Upper lobe of left lung (tissue), 6 donors: ENCODE measurements around the gene RASAL1. TPM values are rescaled to one million over a fixed set of nuclear protein-coding genes. Genes with fewer than 3 reads are reported as not detected.

Experiments used
- ATAC-seq, 2 donors: fragments of 200-7000 bp; cut with Tn5 transposase; one replicate each; pipeline ENCODE4 v1.9.1; 2022; ENCODE audit warnings: mild to moderate bottlenecking in 2 of 2, moderate library complexity in 2 of 2; ENCODE audit not compliant: low FRiP score in 2 of 2
- DNase-seq, 2 donors: peaks; one replicate each; pipeline ENCODE4 v3.0.0-alpha.2; 2019 to 2020
- H3K27ac ChIP-seq, 4 donors: fragments of 200-600 bp; sonication (generic); one replicate each; pipeline ENCODE4 v1.5.1; 2016 to 2019
- H3K27me3 ChIP-seq, 4 donors: fragments of 200-600 bp; sonication (generic); one replicate each; pipeline ENCODE4 v1.5.1; 2017 to 2019
- H3K36me3 ChIP-seq, 4 donors: fragments of 200-600 bp; sonication (generic); one replicate each; pipeline ENCODE4 v1.5.1; 2016 to 2019
- H3K4me1 ChIP-seq, 4 donors: fragments of 200-600 bp; sonication (generic); one replicate each; pipeline ENCODE4 v1.5.1; 2018 to 2019
- H3K4me3 ChIP-seq, 4 donors: fragments of 200-600 bp; sonication (generic); one replicate each; pipeline ENCODE4 v1.5.1; 2017 to 2019; ENCODE audit warnings: mild to moderate bottlenecking in 2 of 4, moderate library complexity in 1 of 4
- H3K9me3 ChIP-seq, 4 donors: fragments of 200-600 bp; sonication (generic); one replicate each; pipeline ENCODE4 v1.5.1; 2018 to 2019
- EP300 ChIP-seq, 4 donors: sonication (generic); formaldehyde crosslinking; IDR thresholded peaks; one replicate each; pipeline ENCODE4 v1.5.1; 2017; ENCODE audit warnings: antibody characterized with exemption in 4 of 4, control low read depth in 2 of 4
- POLR2A ChIP-seq, 4 donors: fragments of 450-650 bp; IDR thresholded peaks; one replicate each; pipeline ENCODE4 v1.5.1; 2016 to 2017; ENCODE audit warnings: antibody characterized with exemption in 4 of 4, mild to moderate bottlenecking in 2 of 4
- POLR2AphosphoS5 ChIP-seq, 2 donors: sonication (generic); formaldehyde crosslinking; IDR thresholded peaks; one replicate each; pipeline ENCODE4 v1.5.1; 2017; ENCODE audit warnings: antibody characterized with exemption in 2 of 2
- WGBS, 2 donors: methylation state at CpG; one replicate each; pipeline ENCODE4 v1.1.5; 2017 to 2018; 5-methylcytosine and 5-hydroxymethylcytosine counted together
- small RNA-seq, 4 donors: library from RNA; depleted of rRNA; stranded (forward); fragments of <200 nt; gene quantifications; one replicate each; pipeline ENCODE3, GENCODE V24; 2016
- total RNA-seq, 6 donors: library from RNA; depleted of rRNA in 4 of 6; stranded (reverse); fragments of >200 nt in 4 of 6; gene quantifications; one replicate each; pipeline versions ENCODE4 v1.1.0 to v1.2.1, GENCODE V29; 2016 to 2021
- TF ChIP-seq, protein P1 (sequence below), 6 experiments: fragments of 450-650 bp in 4 of 6; fragments of 200-600 bp in 2 of 6; sonication (generic) in 2 of 6; IDR thresholded peaks; one replicate each; pipeline ENCODE4 v1.5.1; 2016 to 2019; ENCODE audit warnings: antibody characterized with exemption in 6 of 6
- donor health status: DM: no; HTN: no; CAD: no; lungs with moderate emphysema.
- donor health status: DM: no; HTN: yes; CAD: no; lungs with severe emphysema.

The RASAL1 gene
- total RNA-seq, 6 donors from 2014 or later = 0.27 to 4.2 (median 0.60) TPM; not detected in 3

DNA sequence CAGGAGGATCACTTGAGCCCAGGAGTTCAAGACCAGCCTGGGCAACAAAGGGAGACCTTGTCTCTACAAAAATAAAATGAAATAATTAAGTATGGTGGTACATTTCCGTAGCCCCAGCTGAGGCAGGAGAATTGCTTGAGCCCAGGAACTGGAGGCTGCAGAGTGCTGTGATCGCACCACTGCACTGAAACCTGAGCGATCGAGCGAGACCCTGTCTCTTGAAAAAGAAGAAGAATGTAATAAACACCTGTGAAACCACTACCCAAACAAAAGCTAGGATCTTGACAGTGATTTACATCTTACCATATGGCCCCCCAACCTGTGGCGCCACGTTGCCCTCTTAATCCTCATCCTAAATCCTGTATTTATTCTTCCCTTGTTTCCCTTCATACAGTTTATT, 84.8 kb downstream of the RASAL1 start:
- WGBS, 2 donors = 90% methylated on average over 7 of the region's 7 CpGs
- DNase-seq (no peak), ATAC-seq (no peak)
- Histone ChIP-seq H3K27me3 (peaks cover 0 to 5% (median 1%) of the 10 kb centered on the region in 4 donors), H3K36me3 (no peaks in the 10 kb centered on the region), H3K4me3 (no peak overlapping the region), H3K27ac (no peak overlapping the region), H3K4me1 (no peaks in the 10 kb centered on the region), H3K9me3 (no peaks in the 10 kb centered on the region)
- TF ChIP-seq POLR2A (IDR thresholded peaks at IDR 0.05) = no peak
- TF ChIP-seq POLR2AphosphoS5 (IDR thresholded peaks at IDR 0.05) = no peak
- TF ChIP-seq, protein P1, sequence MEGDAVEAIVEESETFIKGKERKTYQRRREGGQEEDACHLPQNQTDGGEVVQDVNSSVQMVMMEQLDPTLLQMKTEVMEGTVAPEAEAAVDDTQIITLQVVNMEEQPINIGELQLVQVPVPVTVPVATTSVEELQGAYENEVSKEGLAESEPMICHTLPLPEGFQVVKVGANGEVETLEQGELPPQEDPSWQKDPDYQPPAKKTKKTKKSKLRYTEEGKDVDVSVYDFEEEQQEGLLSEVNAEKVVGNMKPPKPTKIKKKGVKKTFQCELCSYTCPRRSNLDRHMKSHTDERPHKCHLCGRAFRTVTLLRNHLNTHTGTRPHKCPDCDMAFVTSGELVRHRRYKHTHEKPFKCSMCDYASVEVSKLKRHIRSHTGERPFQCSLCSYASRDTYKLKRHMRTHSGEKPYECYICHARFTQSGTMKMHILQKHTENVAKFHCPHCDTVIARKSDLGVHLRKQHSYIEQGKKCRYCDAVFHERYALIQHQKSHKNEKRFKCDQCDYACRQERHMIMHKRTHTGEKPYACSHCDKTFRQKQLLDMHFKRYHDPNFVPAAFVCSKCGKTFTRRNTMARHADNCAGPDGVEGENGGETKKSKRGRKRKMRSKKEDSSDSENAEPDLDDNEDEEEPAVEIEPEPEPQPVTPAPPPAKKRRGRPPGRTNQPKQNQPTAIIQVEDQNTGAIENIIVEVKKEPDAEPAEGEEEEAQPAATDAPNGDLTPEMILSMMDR (IDR thresholded peaks at IDR 0.05) = no peak

DNA sequence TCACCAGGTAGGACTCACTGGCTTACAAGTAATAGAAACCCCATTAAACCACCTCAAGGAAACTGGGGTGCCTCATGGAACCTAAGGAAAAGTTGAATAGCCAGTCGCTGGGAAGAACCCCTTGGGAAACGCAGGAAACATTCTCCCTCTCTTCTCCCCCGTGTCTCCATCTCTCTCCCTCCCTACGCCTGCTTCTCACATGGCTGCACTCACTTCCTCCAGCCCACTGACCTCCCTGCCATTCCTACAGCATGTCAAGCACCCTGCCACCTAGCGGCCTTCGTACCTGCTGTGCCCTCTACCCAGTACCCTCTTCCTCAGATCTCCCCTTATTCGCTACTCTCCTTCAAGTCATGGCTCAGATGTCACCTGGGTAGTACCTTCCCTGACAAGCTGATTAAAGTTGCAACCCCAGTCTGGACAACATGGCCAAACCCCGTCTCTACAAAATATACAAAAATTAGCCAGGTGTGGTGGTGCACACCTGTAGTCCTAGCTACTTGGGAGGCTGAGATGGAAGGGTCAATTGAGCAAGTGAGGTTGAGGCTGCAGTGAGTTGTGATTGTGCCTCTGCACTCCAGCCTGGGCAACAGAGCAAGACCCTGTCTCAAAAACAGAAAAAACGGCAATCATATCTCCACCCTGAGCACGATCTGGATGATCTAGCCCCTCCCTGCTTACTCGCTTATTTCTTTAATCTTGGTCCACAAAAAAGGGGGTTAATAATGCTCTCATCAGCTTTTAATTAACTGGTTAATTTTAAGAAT, 85.4 kb downstream of the RASAL1 start:
- Histone ChIP-seq H3K27me3 (no peaks in the 10 kb centered on the region), H3K9me3 (no peaks in the 10 kb centered on the region), H3K27ac (no peak overlapping the region), H3K36me3 (no peaks in the 10 kb centered on the region), H3K4me1 (no peaks in the 10 kb centered on the region), H3K4me3 (no peak overlapping the region)
- ATAC-seq (peak in 1 of 2 donors; percentile 23), DNase-seq (no peak)
- 54 to 60% methylated on average over 11 of the region's 11 CpGs for WGBS, 2 donors
- TF ChIP-seq POLR2AphosphoS5 (IDR thresholded peaks at IDR 0.05) (no peak), POLR2A (IDR thresholded peaks at IDR 0.05) (no peak), EP300 (IDR thresholded peaks at IDR 0.05) (no peak)
- TF ChIP-seq, protein P1 (IDR thresholded peaks at IDR 0.05) = no peak

Small RNAs within 50 kb of the gene (small RNA-seq; reads per million reads assigned to genes)
- gene MIR7106 (0 reads per million in 4 donors), gene RF00019 (0 reads per million in 4 donors)

Other genes starting within 250 kb of the RASAL1 start
- 10 to 100 TPM; 20.1 to 70.6 (median 44.0) TPM for gene OAS1, start 228.8 kb downstream of the RASAL1 start, total RNA-seq
- 10 to 100 TPM; 15.3 to 61.9 (median 28.8) TPM for gene OAS3, start 197.3 kb downstream of the RASAL1 start, total RNA-seq
- gene OAS2, start 157.2 kb downstream of the RASAL1 start, total RNA-seq = 10 to 100 TPM; 17.2 to 59.7 (median 20.1) TPM
- 1 to 10 TPM in 5 of 6 donors, under 1 TPM in 1; under 0.01 to 7.0 (median 3.6) TPM for gene DTX1, start 79.0 kb downstream of the RASAL1 start, total RNA-seq
- 10 to 100 TPM in 3 of 6 donors, 1 to 10 TPM in 2, under 1 TPM in 1; 0.97 to 34.1 (median 15.4) TPM for gene CFAP73, start 14.0 kb upstream of the RASAL1 start, total RNA-seq
- gene DDX54, start 49.7 kb upstream of the RASAL1 start, total RNA-seq = 10 to 100 TPM; 43.3 to 81.5 (median 58.9) TPM
- 10 to 100 TPM; 11.5 to 25.2 (median 17.6) TPM for gene RITA1, start 50.0 kb upstream of the RASAL1 start, total RNA-seq
- gene TPCN1, start 85.7 kb upstream of the RASAL1 start, total RNA-seq = 100 to 1,000 TPM in 1 of 6 donors, 10 to 100 TPM in 5; 36.6 to 193 (median 52.2) TPM
- 100 to 1,000 TPM in 1 of 6 donors, 10 to 100 TPM in 5; 35.9 to 189 (median 44.5) TPM for gene SLC8B1, start 199.3 kb upstream of the RASAL1 start, total RNA-seq
- gene PLBD2, start 222.8 kb upstream of the RASAL1 start, total RNA-seq = 10 to 100 TPM; 19.5 to 60.0 (median 46.4) TPM